Stimulated activated CD8-positive, alpha-beta memory T cell treated with anti-CD3 and anti-CD28 coated beads, Interleukin-4, amount 100 ng/mL, for 24 hours (primary cell): ENCODE data around the gene DIP2C.
"Not testable (repeated sequence)": the region's sequence is repeated elsewhere in the genome, so short reads cannot be mapped to it uniquely, and the experiment has no call there.

Experiments
- DNase-seq: peaks from one replicate; pipeline ENCODE4 v3.0.0-alpha.2; 2020; ENCODE audit warnings: low read depth

The DIP2C gene

DNA sequence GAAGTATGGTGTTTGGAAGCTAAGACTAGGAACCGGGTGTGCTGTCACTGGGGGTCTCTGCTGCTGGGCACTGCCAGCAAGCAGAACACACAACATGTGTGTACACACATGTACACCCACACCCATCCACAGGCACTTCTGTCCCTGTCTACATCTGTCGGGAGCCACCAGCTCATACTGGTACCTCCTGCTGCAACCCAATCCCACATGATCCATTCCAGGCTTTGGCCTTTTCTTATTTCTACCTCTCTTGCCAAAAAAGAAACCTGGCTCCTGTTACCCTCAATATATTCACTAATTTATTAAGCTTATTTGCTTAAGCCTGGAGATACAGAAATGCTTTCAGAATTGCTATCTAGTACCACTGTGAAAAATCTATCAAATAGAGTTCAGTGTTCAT lies 246.0 kb downstream of the DIP2C start:
- DNase-seq: no peak

DNA sequence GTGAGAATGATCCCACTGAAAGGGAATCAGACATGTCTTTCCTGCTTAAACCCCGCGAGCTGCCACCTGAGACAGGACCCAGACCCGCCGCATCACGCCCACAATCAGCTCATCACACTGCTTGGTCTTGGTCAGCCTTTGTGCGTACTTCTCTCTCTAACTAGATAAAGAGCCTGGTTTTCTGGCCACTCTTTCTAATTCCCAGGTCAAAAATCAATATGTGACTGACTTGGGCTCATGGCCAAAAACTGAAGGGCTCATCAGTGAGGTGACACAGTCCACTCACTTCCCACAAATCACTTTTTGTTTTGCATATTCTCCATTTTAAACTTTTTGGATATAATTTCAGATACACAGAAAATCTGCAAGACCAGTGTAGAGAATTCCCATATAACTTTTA lies 247.3 kb downstream of the DIP2C start:
- no peak for DNase-seq

GRCh38 chr10:441659-442058 lies 247.8 kb downstream of the DIP2C start:
- DNase-seq: no peak

DNA sequence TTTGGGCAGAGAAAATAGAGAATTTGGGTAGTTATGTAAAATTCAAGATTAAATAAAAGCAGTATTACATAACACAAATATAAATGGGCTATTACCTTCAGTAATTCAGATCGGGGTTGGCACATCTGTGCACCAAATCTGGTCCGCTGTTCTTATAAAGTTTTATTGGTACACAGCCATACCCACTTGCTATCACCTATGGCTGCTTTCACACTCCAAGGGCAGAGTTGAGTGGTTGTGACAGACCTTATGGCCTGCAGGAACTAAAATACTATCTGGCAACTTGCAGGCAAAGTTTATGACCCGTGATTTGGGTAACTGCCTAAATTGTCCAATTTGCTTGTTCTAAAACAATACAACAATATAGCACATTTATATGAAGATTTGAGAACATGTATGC lies 249.3 kb downstream of the DIP2C start:
- DNase-seq: no peak

DNA sequence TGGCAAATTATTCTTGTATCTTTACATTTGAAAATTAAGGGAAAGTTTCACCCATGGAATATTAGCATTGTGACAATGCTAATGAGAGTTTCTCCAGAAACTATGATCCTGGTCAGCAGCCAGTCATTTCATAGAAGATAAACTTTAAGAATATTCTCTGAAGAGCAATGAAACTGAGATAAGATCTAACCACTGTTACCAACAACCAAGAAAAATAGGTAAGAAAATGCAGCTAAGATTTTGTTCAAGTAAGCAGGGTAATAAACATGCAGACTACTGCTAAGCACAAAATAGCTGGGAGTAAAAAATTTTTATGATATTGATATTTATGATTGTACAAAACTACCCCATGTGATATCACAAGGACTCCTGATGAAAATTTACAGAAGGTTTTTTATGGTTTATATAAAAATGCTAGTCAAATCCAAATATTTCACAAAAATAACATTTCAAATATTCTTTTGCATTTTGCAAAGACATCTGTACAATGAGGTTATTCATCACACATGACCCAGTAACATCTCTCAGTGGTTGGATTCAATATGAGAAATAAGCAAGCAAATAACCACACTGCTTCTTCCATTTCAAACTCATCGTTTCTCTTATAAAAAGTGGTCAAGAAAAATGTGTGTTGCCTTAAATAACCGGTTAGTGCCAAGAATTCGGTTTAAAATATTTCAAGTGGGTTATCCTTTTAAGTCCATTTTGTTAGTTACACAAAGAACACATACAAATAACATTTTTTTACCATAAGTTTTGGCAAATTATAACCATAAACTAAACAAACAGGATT lies 251.6 kb downstream of the DIP2C start:
- DNase-seq: no peak

- no peak for DNase-seq
These were observed 252.4 kb downstream of the DIP2C start for GRCh38 chr10:436911-437665.

DNA sequence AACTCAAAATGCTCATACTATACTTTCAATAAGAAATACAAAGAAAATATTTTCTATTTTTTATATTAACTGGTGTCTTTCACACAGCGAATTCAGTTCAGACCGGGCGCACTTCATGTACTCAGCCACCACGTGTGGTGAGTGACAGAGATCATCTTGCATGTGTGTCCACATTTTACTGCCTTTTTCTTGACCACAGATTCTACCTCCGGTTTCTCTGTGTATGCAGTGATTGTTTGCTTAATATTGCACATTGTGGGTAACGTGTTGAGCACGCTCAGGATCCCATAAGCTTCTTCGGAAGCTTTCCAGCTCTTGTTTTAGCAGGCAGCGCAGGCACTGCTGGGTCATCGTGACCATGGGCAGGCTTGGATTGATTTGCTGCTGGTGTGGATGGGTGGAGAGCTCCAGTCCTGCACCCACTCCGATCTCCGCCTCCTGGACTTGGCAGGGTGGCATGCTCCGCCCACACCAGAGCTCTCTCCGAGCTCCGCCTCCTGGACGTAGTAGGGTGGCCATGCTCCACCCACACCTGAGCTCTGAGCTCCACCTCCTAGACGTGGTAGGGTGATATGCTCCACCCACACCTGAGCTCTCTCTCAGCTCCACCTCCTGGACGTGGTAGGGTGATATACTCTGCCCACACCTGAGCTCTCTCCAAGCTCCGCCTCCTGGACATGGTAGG lies 253.3 kb downstream of the DIP2C start:
- no peak for DNase-seq

DNA sequence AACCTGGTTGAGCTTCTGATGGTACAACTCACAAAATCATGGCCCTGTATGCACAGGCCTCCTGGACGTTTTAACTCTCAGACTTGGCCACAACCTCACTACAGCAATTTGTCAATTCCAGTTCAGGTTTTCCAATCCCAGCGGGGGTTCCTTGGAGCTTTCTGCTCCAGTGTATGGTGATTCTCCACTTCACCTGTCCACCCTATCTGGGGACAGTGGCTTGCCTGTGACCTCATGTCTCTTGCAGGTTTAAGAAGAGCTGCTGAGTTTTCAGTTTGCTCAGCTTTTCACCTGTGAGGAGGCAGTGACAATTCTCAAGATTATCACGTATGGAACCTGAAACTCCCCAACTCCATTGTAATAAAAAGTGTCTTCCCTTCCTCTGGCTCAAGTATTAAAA lies 254.1 kb downstream of the DIP2C start:
- no peak for DNase-seq

- no peak for DNase-seq
These were observed 259.8 kb downstream of the DIP2C start for GRCh38 chr10:429696-430095.

GRCh38 chr10:427761-428519 lies 261.5 kb downstream of the DIP2C start:
- no peak for DNase-seq

DNA sequence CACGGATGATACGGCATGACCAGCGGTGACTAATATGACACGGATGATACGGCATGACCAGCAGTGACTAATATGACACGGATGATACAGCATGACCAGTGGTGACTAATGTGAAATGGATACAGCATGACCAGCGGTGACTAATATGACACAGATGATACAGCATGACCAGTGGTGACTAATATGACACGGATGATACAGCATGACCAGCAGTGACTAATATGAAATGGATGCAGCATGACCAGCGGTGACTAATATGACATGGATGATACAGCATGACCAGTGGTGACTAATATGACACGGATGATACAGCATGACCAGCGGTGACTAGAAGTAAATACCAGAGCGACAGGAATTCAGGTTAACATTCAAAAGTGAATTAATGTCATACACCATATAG lies 264.1 kb downstream of the DIP2C start:
- not testable (repeated sequence) for DNase-seq

DNA sequence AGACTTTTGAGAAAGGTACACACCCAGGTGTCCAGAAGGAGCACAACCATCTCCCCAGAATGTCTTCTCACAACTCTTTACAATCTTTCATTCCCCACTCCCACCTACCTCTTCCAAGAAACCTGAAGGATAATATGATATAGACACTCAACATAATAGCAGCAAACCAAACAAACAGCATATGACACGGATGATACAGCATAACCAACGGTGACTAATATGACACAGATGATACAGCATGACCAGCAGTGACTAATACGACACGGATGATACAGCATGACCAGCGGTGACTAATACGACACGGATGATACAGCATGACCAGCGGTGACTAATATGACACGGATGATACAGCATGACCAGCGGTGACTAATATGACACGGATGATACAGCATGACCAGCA lies 264.7 kb downstream of the DIP2C start:
- not testable (repeated sequence) for DNase-seq

DNA sequence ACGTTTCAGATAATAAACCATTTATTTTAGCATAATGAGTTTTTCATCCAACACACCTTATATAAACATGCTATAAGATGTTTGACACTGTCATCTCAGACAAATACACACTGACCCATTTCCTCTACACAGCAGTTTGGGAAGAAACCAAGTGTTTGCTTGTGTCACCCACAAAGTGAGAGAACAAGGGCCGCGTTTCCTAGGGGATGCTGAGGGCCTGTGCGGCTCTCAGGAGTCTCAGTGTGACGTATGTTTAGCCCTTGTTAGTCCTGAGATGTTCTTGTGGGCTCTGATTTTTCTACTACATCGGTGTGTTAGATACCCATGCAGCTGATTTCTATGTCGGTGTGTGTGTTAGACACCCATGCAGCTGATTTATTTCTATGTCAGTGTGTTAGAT lies 266.3 kb downstream of the DIP2C start:
- no peak for DNase-seq

GRCh38 chr10:422675-423074 lies 266.8 kb downstream of the DIP2C start:
- no peak for DNase-seq

DNA sequence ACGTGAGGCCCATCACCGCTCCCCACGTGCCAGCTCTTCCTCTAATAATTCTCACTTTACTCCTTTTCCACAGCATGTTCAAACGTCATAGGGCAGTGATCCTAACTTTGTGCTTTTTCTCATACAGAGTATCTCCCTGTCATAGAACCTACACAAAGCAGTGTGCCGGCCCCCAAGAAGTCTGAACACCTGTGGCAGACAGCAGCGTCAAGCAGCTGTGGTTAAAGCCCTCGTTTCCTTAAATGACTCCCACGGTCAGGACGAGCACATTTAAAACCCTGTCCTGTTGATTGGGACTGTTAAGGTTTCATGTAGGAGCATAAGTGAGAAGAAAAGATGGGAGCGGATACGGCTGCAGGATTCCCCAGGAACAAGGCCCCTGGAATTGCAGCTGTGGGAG lies 267.2 kb downstream of the DIP2C start:
- DNase-seq: no peak

- no peak for DNase-seq
These were observed 268.3 kb downstream of the DIP2C start for GRCh38 chr10:421170-421569.

DNA sequence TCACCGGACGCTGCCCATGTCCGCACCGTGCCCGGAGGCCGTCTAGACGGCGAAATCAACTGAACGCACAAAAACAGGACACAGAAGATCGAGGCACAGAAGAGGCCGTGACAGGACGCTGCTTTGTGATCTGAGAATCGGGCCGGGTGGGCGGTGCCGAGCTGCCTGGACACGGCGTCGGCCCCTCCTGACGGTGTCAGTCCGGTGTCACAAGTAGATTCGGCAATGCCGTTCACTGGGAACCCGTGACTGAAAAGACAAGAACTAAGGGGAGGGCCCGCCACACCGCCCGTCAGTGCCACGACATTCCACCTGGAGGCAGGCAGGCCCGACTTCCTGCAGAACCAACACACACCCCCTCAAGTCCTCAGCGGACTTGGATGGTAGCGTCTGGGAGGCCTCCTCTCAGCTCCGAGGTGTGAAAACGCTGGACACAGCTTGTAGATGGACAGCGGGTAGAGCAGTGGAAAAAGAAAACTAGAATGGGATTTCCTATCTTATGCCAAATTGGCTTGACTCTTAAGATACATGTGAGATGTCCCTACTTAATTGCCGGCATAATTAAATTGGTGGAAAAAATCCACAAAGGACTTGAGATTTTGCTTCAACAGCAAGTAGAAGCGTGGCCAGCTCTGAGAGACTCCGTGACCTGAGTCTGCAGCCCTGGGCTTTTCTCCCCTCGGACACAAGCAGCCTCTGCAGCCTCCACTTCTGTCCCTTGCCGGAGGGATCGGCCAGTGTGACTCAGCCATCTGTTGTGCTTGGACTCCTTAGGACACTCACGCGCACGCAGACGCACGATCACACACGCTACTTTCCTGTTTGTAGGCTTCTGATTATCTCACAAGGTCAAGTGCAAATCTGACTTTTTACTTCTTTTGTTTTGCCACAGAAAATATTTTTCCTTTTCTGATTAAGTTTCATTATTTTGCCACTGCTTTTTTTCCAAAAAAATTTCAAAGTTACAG lies 269.0 kb downstream of the DIP2C start:
- DNase-seq: no peak

- DNase-seq: no peak
These were observed 270.6 kb downstream of the DIP2C start for GRCh38 chr10:418894-419293.

GRCh38 chr10:418226-418625 lies 271.2 kb downstream of the DIP2C start:
- DNase-seq: no peak

GRCh38 chr10:416091-416515 lies 273.4 kb downstream of the DIP2C start:
- DNase-seq: no peak

DNA sequence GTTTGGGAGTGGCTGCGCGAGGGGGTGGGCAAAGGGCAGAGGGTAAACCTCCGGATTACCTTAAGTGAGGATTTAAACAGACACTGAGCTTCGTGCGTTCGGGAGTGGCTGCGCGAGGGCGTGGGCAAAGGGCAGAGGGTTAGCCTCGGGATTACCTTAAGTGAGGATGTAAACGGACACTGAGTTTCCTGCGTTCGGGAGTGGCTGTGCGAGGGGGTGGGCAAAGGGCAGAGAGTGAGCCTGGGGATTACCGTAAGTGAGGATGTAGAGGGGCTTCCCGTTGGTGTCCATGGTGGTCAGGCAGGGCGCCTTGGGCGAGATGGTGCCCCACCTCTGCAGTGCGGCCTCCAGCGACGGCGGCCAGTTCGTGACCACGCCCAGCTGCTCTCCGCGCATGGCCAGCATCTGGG lies 275.8 kb downstream of the DIP2C start:
- no peak for DNase-seq
